ENCODE results near the gene CCT8L2. TPM values are rescaled to one million over a fixed set of nuclear protein-coding genes. Genes with fewer than 3 reads are reported as not detected.
"Not testable (repeated sequence)": the region's sequence is repeated elsewhere in the genome, so short reads cannot be mapped to it uniquely, and the experiment has no call there.

CCT8L2 gene
- total and polyA plus RNA-seq, 2 of the 4 experiments (the other 2 are of a cell fraction): not detected

DNA sequence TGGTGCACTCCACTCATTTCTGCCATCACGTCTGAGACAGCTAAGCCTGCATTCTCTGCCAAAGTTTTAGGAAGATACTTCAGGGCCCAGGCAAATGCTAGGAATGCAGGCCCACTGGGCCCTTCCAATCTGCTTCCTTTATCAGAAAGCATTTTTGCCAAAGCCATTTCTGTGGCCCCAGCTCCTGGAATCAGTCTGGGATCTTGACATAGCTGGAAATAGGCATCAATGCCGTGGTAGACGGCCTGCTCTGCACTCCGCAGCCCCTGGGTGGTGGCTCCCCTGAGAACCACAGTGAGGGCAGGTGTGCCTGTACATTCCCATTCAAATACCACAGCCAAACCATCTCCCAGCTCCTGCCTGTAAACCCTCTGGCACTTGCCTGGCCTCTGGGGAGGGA lies 1.5 kb downstream of the CCT8L2 start:
- H3K27me3 ChIP-seq (ENCODE audit: control insufficient read depth, insufficient read depth, low read length); H3K9me1 ChIP-seq (ENCODE audit: insufficient read depth, low read length); H3K4ac ChIP-seq (ENCODE audit: low read depth, low read length); in situ Hi-C loops (cut with MboI; ENCODE audit: low sequenced_read_pairs); H3K14ac ChIP-seq (replicated peaks; ENCODE audit: low read depth, low read length); H2BK15ac ChIP-seq (ENCODE audit: low read depth, low read length); H3K27ac ChIP-seq (ENCODE audit: insufficient read depth, low read length); H2AFZ ChIP-seq (replicated peaks; ENCODE audit: low read length, poor library complexity); BruUV-seq (replicated peaks); H3K4me1 ChIP-seq (ENCODE audit: control insufficient read depth, insufficient read depth, low read length); H3K18ac ChIP-seq (ENCODE audit: low read depth, low read length); H3K36me3 ChIP-seq (ENCODE audit: control insufficient read depth, insufficient read depth, low read length); H4K20me1 ChIP-seq (ENCODE audit: insufficient read depth, low read length); H3K56ac ChIP-seq (ENCODE audit: extremely low read depth, insufficient read depth, low read length); DNase-seq; H3K9ac ChIP-seq (ENCODE audit: low read depth, low read length); H4K5ac ChIP-seq (ENCODE audit: low read depth, low read length); H2BK20ac ChIP-seq (ENCODE audit: low read depth, low read length); POLR2A ChIA-PET (ENCODE audit: unreplicated experiment); H4K8ac ChIP-seq (ENCODE audit: low read depth in 2 of 2, low read length in 2 of 2); H3K79me1 ChIP-seq (ENCODE audit: low read depth in 1 of 2, low read length in 2 of 2); H3K23ac ChIP-seq (ENCODE audit: low read depth, low read length); H3K9me3 ChIP-seq (ENCODE audit: control insufficient read depth, insufficient read depth, low read length); H3K4me3 ChIP-seq (ENCODE audit: insufficient read depth, low read depth, low read length); intact Hi-C loops (cut with micrococcal nuclease); ATAC-seq (ENCODE audit: low read depth); CTCF ChIA-PET; H3K4me2 ChIP-seq (ENCODE audit: low read depth, low read length); H2BK5ac ChIP-seq (ENCODE audit: low read depth, low read length, poor library complexity, severe bottlenecking); H2AK9ac ChIP-seq (replicated peaks; ENCODE audit: low read depth, low read length, poor library complexity); dilution Hi-C loops (cut with HindIII; ENCODE audit: low sequenced_read_pairs, unreplicated experiment); H4K91ac ChIP-seq (ENCODE audit: insufficient read depth, low read depth, low read length); H2AK5ac ChIP-seq (ENCODE audit: low read depth, low read length); H2BK120ac ChIP-seq (ENCODE audit: low read depth, low read length): not testable (repeated sequence)
- no CpG with 5 or more reads among the region's 4 CpGs for WGBS, 2 experiments (ENCODE audit: extremely low coverage in 2 of 2, insufficient read length in 1 of 2)
